K562 (cell line): Measurements from ENCODE around the gene ANKRD49. TPM values are rescaled to one million over a fixed set of nuclear protein-coding genes. Genes with fewer than 3 reads are reported as not detected.

Experiments used
- ATAC-seq: fragments of 200-7000 bp; cut with Tn5 transposase; 3 replicates; pipeline ENCODE4 v1.9.1; 2020; ENCODE audit warnings: moderate library complexity
- BruUV-seq: library from RNA; stranded (reverse); fragments of 400-500 nt; replicated peaks from 2 replicates; lab custom pipeline; 2021; lab: Mats Ljungman, UMichigan
- CTCF ChIA-PET: fragments of 300-600 bp; formaldehyde crosslinking; extraction: SDS; loops from one replicate; lab custom pipeline; 2021; ENCODE audit warnings: low intra/inter-chr PET ratio; lab: Yijun Ruan, JAX
- POLR2A ChIA-PET: fragments of 300-600, 350-650 bp; sonication (Branson Sonifier 250); formaldehyde crosslinking; extraction: SDS; loops from one replicate; lab custom pipeline; 2021; ENCODE audit warnings: antibody characterized with exemption, inconsistent platforms; lab: Yijun Ruan, JAX
- DNase-seq, 4 experiments: peaks; one replicate each; pipeline versions ENCODE4 v3.0.0 to v3.0.0-alpha.2; 2011 to 2018; ENCODE audit warnings: low spot score in 3 of 4, mixed read lengths in 3 of 4; ENCODE audit errors: extremely low read depth in 1 of 4
- FAIRE-seq: peaks from 2 replicates; lab custom pipeline; 2011; peaks lifted over from hg19 to GRCh38; lab: Jason Lieb, UNC
- H2AFZ ChIP-seq: 2 replicates; pipeline ENCODE4 v1.6.0; 2011; ENCODE audit warnings: low read depth, low read length, control low read depth, inconsistent platforms
- H3K27ac ChIP-seq: fragments of 200-600 bp; 3 replicates; pipeline ENCODE4 v1.8.0; 2011; ENCODE audit warnings: low read depth, mild to moderate bottlenecking, control low read depth, inconsistent platforms, low read length, moderate library complexity, mixed read lengths; ENCODE audit errors: extremely low read depth
- H3K27me3 ChIP-seq, 2 experiments: fragments of 300-600 bp in 1 of 2; 2 replicates in 1 of 2; 3 replicates in 1 of 2; pipeline versions ENCODE4 v1.6.0 to v1.8.0; 2011; ENCODE audit warnings: inconsistent platforms in 2 of 2, low read length in 2 of 2, mild to moderate bottlenecking in 1 of 2, mixed read lengths in 1 of 2, moderate library complexity in 1 of 2; ENCODE audit not compliant: control insufficient read depth in 2 of 2, insufficient read depth in 2 of 2
- H3K36me3 ChIP-seq: fragments of 300-600 bp; 3 replicates; pipeline ENCODE4 v1.8.0; 2011; ENCODE audit warnings: mild to moderate bottlenecking, low read length, inconsistent platforms; ENCODE audit not compliant: control insufficient read depth, insufficient read depth
- H3K4me1 ChIP-seq, 2 experiments: fragments of 200-600 bp in 1 of 2; replicated peaks in 1 of 2; 2 replicates in 1 of 2; 3 replicates in 1 of 2; pipeline versions ENCODE4 v1.5.1 to v1.8.0; 2011; ENCODE audit warnings: inconsistent platforms in 2 of 2, low read length in 2 of 2, mild to moderate bottlenecking in 1 of 2, mixed read lengths in 1 of 2, moderate library complexity in 1 of 2; ENCODE audit not compliant: control insufficient read depth in 2 of 2, insufficient read depth in 2 of 2
- H3K4me2 ChIP-seq: 2 replicates; pipeline ENCODE4 v1.6.1; 2011; ENCODE audit warnings: low read length, control low read depth, inconsistent platforms, mixed read lengths; ENCODE audit not compliant: insufficient read depth
- H3K4me3 ChIP-seq: fragments of 200-600 bp; sonication (generic), shearing (Covaris generic); 2 replicates; pipeline ENCODE4 v1.5.1; 2016; ENCODE audit warnings: control low read depth, inconsistent platforms
- H3K79me2 ChIP-seq: fragments of 200-600 bp; 3 replicates; pipeline ENCODE4 v1.8.0; 2011; ENCODE audit warnings: low read length, inconsistent platforms; ENCODE audit not compliant: control insufficient read depth, insufficient read depth
- H3K9ac ChIP-seq, 2 experiments: 2 replicates each; pipeline versions ENCODE4 v1.6.0 to v1.6.1; 2011; ENCODE audit warnings: low read depth in 2 of 2, low read length in 2 of 2, control low read depth in 1 of 2, inconsistent platforms in 1 of 2, mild to moderate bottlenecking in 1 of 2, mixed read lengths in 1 of 2; ENCODE audit not compliant: insufficient read depth in 1 of 2
- H3K9me1 ChIP-seq: one replicate; pipeline ENCODE4 v1.6.0; 2011; ENCODE audit warnings: inconsistent platforms, mild to moderate bottlenecking, low read length, moderate library complexity; ENCODE audit not compliant: control insufficient read depth, insufficient read depth
- H3K9me3 ChIP-seq: replicated peaks from 2 replicates; pipeline ENCODE4 v1.5.1; 2011; ENCODE audit warnings: low read depth, low read length, inconsistent platforms; ENCODE audit not compliant: control insufficient read depth, insufficient read depth
- H4K20me1 ChIP-seq: replicated peaks from 2 replicates; pipeline ENCODE4 v1.6.1; 2011; ENCODE audit warnings: low read length, inconsistent platforms, mixed read lengths; ENCODE audit not compliant: control insufficient read depth, insufficient read depth
- COPS2 ChIP-seq: fragments of 450-650 bp; conservative IDR thresholded peaks from 2 replicates; pipeline ENCODE4 v1.6.1; 2016; ENCODE audit warnings: mild to moderate bottlenecking, moderate library complexity
- FOXJ2 ChIP-seq: fragments of 200-800 bp; sonication (Bioruptor generic); IDR thresholded peaks from 2 replicates; pipeline ENCODE4 v1.6.1; 2016; ENCODE audit warnings: missing genetic modification characterization, missing compliant biosample characterization
- KHSRP ChIP-seq: fragments of 450-650 bp; IDR thresholded peaks from 2 replicates; pipeline ENCODE4 v1.6.1; 2017
- MBD2 ChIP-seq: sonication (generic); IDR thresholded peaks from 2 replicates; pipeline ENCODE4 v1.6.1; 2016; ENCODE audit warnings: low read depth, borderline replicate concordance
- MTF1 ChIP-seq: fragments of 250-450 bp; sonication (Bioruptor Pico); IDR thresholded peaks from 2 replicates; pipeline ENCODE4 v1.9.0; 2021; ENCODE audit warnings: moderate library complexity, mild to moderate bottlenecking, inconsistent platforms, borderline replicate concordance
- NEUROD1 ChIP-seq: fragments of 150-350 bp; IDR thresholded peaks from 2 replicates; pipeline ENCODE4 v1.6.1; 2014; ENCODE audit warnings: borderline replicate concordance, low read length, low read depth; ENCODE audit not compliant: partially characterized antibody
- RBM14 ChIP-seq: fragments of 200-400 bp; formaldehyde crosslinking; IDR thresholded peaks from 2 replicates; pipeline ENCODE4 v1.6.1; 2018; ENCODE audit warnings: low read depth, mild to moderate bottlenecking, low read length, moderate library complexity, borderline replicate concordance; ENCODE audit not compliant: insufficient read depth
- SAFB2 ChIP-seq: fragments of 200-400 bp; formaldehyde crosslinking; IDR thresholded peaks from 2 replicates; pipeline ENCODE4 v1.6.1; 2018; ENCODE audit warnings: borderline replicate concordance, low read length, low read depth, moderate library complexity; ENCODE audit not compliant: severe bottlenecking
- SMC3 ChIP-seq: conservative IDR thresholded peaks from 2 replicates; pipeline ENCODE4 v1.6.1; 2011; ENCODE audit warnings: low read depth, low read length, improper control_type of control experiment; ENCODE audit not compliant: insufficient read depth
- WGBS: fragments of 100-300 bp; shearing (Covaris generic); methylation state at CpG from one replicate; pipeline ENCODE4 v1.1.6; 2016; ENCODE audit warnings: low coverage, mixed read lengths; ENCODE audit not compliant: insufficient coverage; ENCODE audit errors: missing lambda C conversion rate; 5-methylcytosine and 5-hydroxymethylcytosine counted together
- in situ Hi-C: fragments of 300-500 bp; cut with MboI; formaldehyde crosslinking; loops from 4 replicates; pipeline ENCODE4 v1.15.0; 2018; ENCODE audit warnings: inconsistent platforms, mixed read lengths
- intact Hi-C: fragments of 100-400 bp; cut with micrococcal nuclease; formaldehyde crosslinking; loops from 2 replicates; pipeline ENCODE4 v1.14.2; 2022
- polyA plus RNA-seq, 8 experiments: library from polyadenylated mRNA; depleted of rRNA in 4 of 8; stranded (reverse) in 5 of 8; unstranded in 3 of 8; fragments of >200 nt; fragmentation: Nextera tagmentation in 2 of 8; fragmentation: Illumina TruSeq in 1 of 8; extraction: Ambion mirVana in 2 of 8; extraction: Trizol in 1 of 8; gene quantifications; 2 replicates each; pipeline versions ENCODE4 v1.2.1 to v1.2.3, GENCODE V29; 2011 to 2014; ENCODE audit warnings: inconsistent platforms in 1 of 8, missing spikeins in 1 of 8
- total RNA-seq, 7 experiments: library from RNA; depleted of rRNA in 6 of 7; stranded (reverse); fragments of >200 nt in 6 of 7; fragmentation: Illumina TruSeq in 2 of 7; extraction: Trizol in 2 of 7; gene quantifications; 2 replicates each; pipeline versions ENCODE4 v1.2.1 to v1.2.3, GENCODE V29; 2011 to 2021; ENCODE audit warnings: low replicate concordance in 1 of 7
- TF ChIP-seq, protein P1 (sequence below): fragments of 450-650 bp; formaldehyde crosslinking; IDR thresholded peaks from 2 replicates; pipeline ENCODE4 v1.4.0; 2022; ENCODE audit warnings: mild to moderate bottlenecking, moderate library complexity

ANKRD49 gene
- total and polyA plus RNA-seq, 9 of the 15 experiments (the other 6 are each of a cell fraction or from before 2014, with no cell fraction given), result 13.4 to 43.5 (median 30.6) TPM

- TF ChIP-seq RBM14, result no peak
- no peak for TF ChIP-seq FOXJ2 (tag)
- TF ChIP-seq NEUROD1, result no peak
- no peak for TF ChIP-seq COPS2
- TF ChIP-seq KHSRP, result no peak
- no peak for TF ChIP-seq MBD2
- TF ChIP-seq SMC3, result no peak
- no peak for TF ChIP-seq SAFB2
- no peak for TF ChIP-seq MTF1 (CRISPR knock-in tag)
- TF ChIP-seq, protein P1, sequence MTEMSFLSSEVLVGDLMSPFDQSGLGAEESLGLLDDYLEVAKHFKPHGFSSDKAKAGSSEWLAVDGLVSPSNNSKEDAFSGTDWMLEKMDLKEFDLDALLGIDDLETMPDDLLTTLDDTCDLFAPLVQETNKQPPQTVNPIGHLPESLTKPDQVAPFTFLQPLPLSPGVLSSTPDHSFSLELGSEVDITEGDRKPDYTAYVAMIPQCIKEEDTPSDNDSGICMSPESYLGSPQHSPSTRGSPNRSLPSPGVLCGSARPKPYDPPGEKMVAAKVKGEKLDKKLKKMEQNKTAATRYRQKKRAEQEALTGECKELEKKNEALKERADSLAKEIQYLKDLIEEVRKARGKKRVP (CRISPR knock-in tag), result no peak
- TF ChIP-seq, all 486 proteins: peak for 0
These were observed 44.8 kb upstream of the ANKRD49 start for GRCh38 chr11:94449029-94449428.

More at GRCh38 chr11:94449029-94449428, 44.8 kb upstream of the ANKRD49 start:
- Histone ChIP-seq H3K79me2 (no peaks in the 10 kb centered on the region), H3K27me3 (no peaks in the 10 kb centered on the region), H3K9me3 (no peaks in the 10 kb centered on the region), H3K4me2 (no peak overlapping the region), H3K4me1 (no peaks in the 10 kb centered on the region), H3K9me1 (no peaks in the 10 kb centered on the region), H3K4me3 (no peak overlapping the region), H3K27ac (no peak overlapping the region), H2AFZ (no peak overlapping the region), H3K36me3 (peaks cover 36% of the 10 kb centered on the region), H3K9ac (no peak overlapping the region), H4K20me1 (no peaks in the 10 kb centered on the region)
- DNase-seq (no peak), ATAC-seq (no peak), FAIRE-seq (no peak)
- ChIA-PET CTCF (no interaction called here), POLR2A (no interaction called here)
- BruUV-seq, result no TSS peak
- intact Hi-C loops (no loop called here), in situ Hi-C loops (no loop called here)
- 90% methylated on average over 1 of the region's 1 CpG for WGBS
